HG03442 (cell line): ENCODE measurements around the gene IL7R.
"Not testable (repeated sequence)": the region's sequence is repeated elsewhere in the genome, so short reads cannot be mapped to it uniquely, and the experiment has no call there.

Source experiments
- ATAC-seq: cut with Tn5 transposase; IDR thresholded peaks from one replicate; pipeline ENCODE4 v1.9.1; 2021; ENCODE audit warnings: mild to moderate bottlenecking, moderate library complexity; ENCODE audit not compliant: unreplicated experiment

IL7R gene

GRCh38 chr5:35870605-35871004, 13.9 kb downstream of the IL7R start:
- ATAC-seq, result no peak

- peak; percentile 66 for ATAC-seq
These were observed 19.8 kb downstream of the IL7R start for GRCh38 chr5:35876454-35876853.

GRCh38 chr5:35876922-35877321, 20.2 kb downstream of the IL7R start:
- no peak for ATAC-seq

- ATAC-seq, result no peak
These were observed 21.0 kb downstream of the IL7R start for GRCh38 chr5:35877655-35878054.

- ATAC-seq, result no peak
These were observed 21.4 kb downstream of the IL7R start for GRCh38 chr5:35878079-35878478.

GRCh38 chr5:35879096-35879495, 22.4 kb downstream of the IL7R start:
- no peak for ATAC-seq

- no peak for ATAC-seq
These were observed 23.0 kb downstream of the IL7R start for GRCh38 chr5:35879649-35880048.

- ATAC-seq, result no peak
These were observed 23.5 kb downstream of the IL7R start for GRCh38 chr5:35880156-35880555.

GRCh38 chr5:35881758-35882157, 25.1 kb downstream of the IL7R start:
- ATAC-seq, result no peak

- ATAC-seq, result peak; percentile 89
These were observed 27.6 kb downstream of the IL7R start for GRCh38 chr5:35884191-35884769.

GRCh38 chr5:35884773-35885172, 28.1 kb downstream of the IL7R start:
- no peak for ATAC-seq

- ATAC-seq, result no peak
These were observed 29.7 kb downstream of the IL7R start for GRCh38 chr5:35886381-35886780.

- ATAC-seq, result no peak
These were observed 30.8 kb downstream of the IL7R start for GRCh38 chr5:35887321-35888100.

- ATAC-seq, result no peak
These were observed 33.6 kb downstream of the IL7R start for GRCh38 chr5:35890021-35891020.

GRCh38 chr5:35892799-35893198, 36.1 kb downstream of the IL7R start:
- ATAC-seq, result not testable (repeated sequence)

- no peak for ATAC-seq
These were observed 37.4 kb downstream of the IL7R start for GRCh38 chr5:35894131-35894530.

GRCh38 chr5:35898952-35899660, 42.4 kb downstream of the IL7R start:
- ATAC-seq, result no peak

GRCh38 chr5:35899800-35900199, 43.1 kb downstream of the IL7R start:
- ATAC-seq, result peak; percentile 29

- ATAC-seq, result no peak
These were observed 44.4 kb downstream of the IL7R start for GRCh38 chr5:35900972-35901695.

- ATAC-seq, result peak; percentile 73
These were observed 45.5 kb downstream of the IL7R start for GRCh38 chr5:35902046-35902672.
